Measurements from ENCODE around the gene CNKSR3. TPM values are rescaled to one million over a fixed set of nuclear protein-coding genes. Genes with fewer than 3 reads are reported as not detected.

CNKSR3 gene
- total and polyA plus RNA-seq, 2 experiments from 2014 or later, result 4.4 to 4.7 TPM

- no peaks in the 10 kb centered on the region for H3K36me3 ChIP-seq
- no peak overlapping the region for H3K27ac ChIP-seq
- H3K9me3 ChIP-seq (ENCODE audit: low read depth), result no peaks in the 10 kb centered on the region
- DNase-seq (ENCODE audit: low read depth in 1 of 2, low spot score in 1 of 2), result no peak
- no peaks in the 10 kb centered on the region for H3K4me1 ChIP-seq (ENCODE audit: low read depth)
- no peak for TF ChIP-seq CTCF (IDR thresholded peaks at IDR 0.05; ENCODE audit: low read depth, low read length)
- no peak overlapping the region for H3K4me3 ChIP-seq
- H3K27me3 ChIP-seq, result no peaks in the 10 kb centered on the region
Observed at GRCh38 chr6:154380741-154381140, 129.7 kb downstream of the CNKSR3 start.

- no peaks in the 10 kb centered on the region for H3K4me1 ChIP-seq (ENCODE audit: low read depth)
- H3K27me3 ChIP-seq, result no peaks in the 10 kb centered on the region
- no peak overlapping the region for H3K4me3 ChIP-seq
- no peak for DNase-seq (ENCODE audit: low read depth in 1 of 2, low spot score in 1 of 2)
- H3K27ac ChIP-seq, result no peak overlapping the region
- no peaks in the 10 kb centered on the region for H3K36me3 ChIP-seq
- TF ChIP-seq CTCF (IDR thresholded peaks at IDR 0.05; ENCODE audit: low read depth, low read length), result no peak
- H3K9me3 ChIP-seq (ENCODE audit: low read depth), result no peaks in the 10 kb centered on the region
Observed at GRCh38 chr6:154379585-154379984, 130.9 kb downstream of the CNKSR3 start.

- no peak for TF ChIP-seq CTCF (IDR thresholded peaks at IDR 0.05; ENCODE audit: low read depth, low read length)
- Histone ChIP-seq H3K27ac (no peak overlapping the region), H3K9me3 (ENCODE audit: low read depth) (no peaks in the 10 kb centered on the region), H3K27me3 (no peaks in the 10 kb centered on the region), H3K36me3 (no peaks in the 10 kb centered on the region), H3K4me3 (no peak overlapping the region), H3K4me1 (ENCODE audit: low read depth) (no peaks in the 10 kb centered on the region)
- no peak for DNase-seq (ENCODE audit: low read depth in 1 of 2, low spot score in 1 of 2)
Observed at GRCh38 chr6:154378518-154378917, 132.0 kb downstream of the CNKSR3 start.

GRCh38 chr6:154377726-154378125 is 132.8 kb downstream of the CNKSR3 start:
- Histone ChIP-seq H3K4me1 (ENCODE audit: low read depth) (no peaks in the 10 kb centered on the region), H3K27me3 (no peaks in the 10 kb centered on the region), H3K36me3 (no peaks in the 10 kb centered on the region), H3K27ac (no peak overlapping the region), H3K9me3 (ENCODE audit: low read depth) (no peaks in the 10 kb centered on the region), H3K4me3 (no peak overlapping the region)
- TF ChIP-seq CTCF (IDR thresholded peaks at IDR 0.05; ENCODE audit: low read depth, low read length), result no peak
- no peak for DNase-seq (ENCODE audit: low read depth in 1 of 2, low spot score in 1 of 2)

GRCh38 chr6:154373971-154374370 is 136.5 kb downstream of the CNKSR3 start:
- H3K27me3 ChIP-seq, result no peaks in the 10 kb centered on the region
- DNase-seq (ENCODE audit: low read depth in 1 of 2, low spot score in 1 of 2), result no peak
- H3K27ac ChIP-seq, result no peak overlapping the region
- H3K4me1 ChIP-seq (ENCODE audit: low read depth), result no peaks in the 10 kb centered on the region
- no peak overlapping the region for H3K4me3 ChIP-seq
- no peaks in the 10 kb centered on the region for H3K9me3 ChIP-seq (ENCODE audit: low read depth)
- H3K36me3 ChIP-seq, result no peaks in the 10 kb centered on the region
- no peak for TF ChIP-seq CTCF (IDR thresholded peaks at IDR 0.05; ENCODE audit: low read depth, low read length)

GRCh38 chr6:154371281-154371680 is 139.2 kb downstream of the CNKSR3 start:
- TF ChIP-seq CTCF (IDR thresholded peaks at IDR 0.05; ENCODE audit: low read depth, low read length), result no peak
- no peaks in the 10 kb centered on the region for H3K4me1 ChIP-seq (ENCODE audit: low read depth)
- H3K27me3 ChIP-seq, result no peaks in the 10 kb centered on the region
- no peaks in the 10 kb centered on the region for H3K9me3 ChIP-seq (ENCODE audit: low read depth)
- no peak overlapping the region for H3K27ac ChIP-seq
- H3K36me3 ChIP-seq, result no peaks in the 10 kb centered on the region
- DNase-seq (ENCODE audit: low read depth in 1 of 2, low spot score in 1 of 2), result no peak
- H3K4me3 ChIP-seq, result no peak overlapping the region
